ENCODE data around the gene SIGLEC11.

GRCh38 chr19:49984491-49984890 lies 23.5 kb upstream of the SIGLEC11 start:
- no peak for TF ChIP-seq EP300 (IDR thresholded peaks at IDR 0.05)
- TF ChIP-seq CTCF (IDR thresholded peaks at IDR 0.05) = no peak
- no peak for TF ChIP-seq POLR2A (IDR thresholded peaks at IDR 0.05)
